ENCODE measurements around the gene HS3ST4.

GRCh38 chr16:26041952-26042668, 350.4 kb downstream of the HS3ST4 start:
- no peak for TF ChIP-seq CTCF (IDR thresholded peaks at IDR 0.05)
- TF ChIP-seq TCF7L2 (IDR thresholded peaks at IDR 0.05; ENCODE audit: low read depth, low read length) = no peak

Measured in Panc1 (cell line).